Activated T-cell treated with anti-CD3 and anti-CD28 coated beads for 1 hour (primary cell): ENCODE data around the gene PIP5K1C.
"Not testable (repeated sequence)": the region's sequence is repeated elsewhere in the genome, so short reads cannot be mapped to it uniquely, and the experiment has no call there.

Source experiments
- DNase-seq: peaks from one replicate; pipeline ENCODE4 v3.0.0-alpha.2; 2020; ENCODE audit warnings: low read depth

The PIP5K1C gene

DNA sequence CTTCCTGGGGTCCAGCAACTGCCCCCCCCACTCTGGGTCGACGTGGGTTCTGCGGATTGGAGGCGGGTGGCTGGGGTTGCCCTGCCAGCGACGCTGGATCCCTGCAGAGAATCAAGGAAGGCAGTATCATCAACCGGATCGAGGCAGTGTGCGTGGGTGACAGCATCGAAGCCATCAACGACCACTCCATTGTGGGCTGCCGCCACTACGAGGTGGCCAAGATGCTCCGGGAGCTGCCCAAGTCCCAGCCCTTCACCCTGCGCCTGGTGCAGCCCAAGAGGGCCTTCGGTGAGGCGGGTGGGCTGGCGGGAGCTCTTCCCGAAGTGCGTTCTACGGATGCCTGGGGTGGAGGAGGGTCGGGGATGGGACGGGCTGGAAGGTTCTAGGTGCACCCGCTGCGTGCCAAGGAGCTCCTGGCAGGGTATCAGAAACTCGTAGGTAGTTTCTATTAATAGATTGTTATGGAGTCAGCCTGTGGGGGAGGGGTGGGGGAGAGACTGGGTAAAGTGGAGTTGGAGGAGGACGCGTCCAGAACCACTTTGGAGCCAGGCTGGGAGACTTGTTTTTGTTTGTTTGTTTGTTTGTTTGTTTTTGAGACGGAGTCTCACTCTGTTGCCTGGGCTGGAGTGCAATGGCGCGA, 113.4 kb downstream of the PIP5K1C start:
- no peak for DNase-seq

GRCh38 chr19:3586127-3586626, 114.1 kb downstream of the PIP5K1C start:
- DNase-seq: peak; percentile 46

DNA sequence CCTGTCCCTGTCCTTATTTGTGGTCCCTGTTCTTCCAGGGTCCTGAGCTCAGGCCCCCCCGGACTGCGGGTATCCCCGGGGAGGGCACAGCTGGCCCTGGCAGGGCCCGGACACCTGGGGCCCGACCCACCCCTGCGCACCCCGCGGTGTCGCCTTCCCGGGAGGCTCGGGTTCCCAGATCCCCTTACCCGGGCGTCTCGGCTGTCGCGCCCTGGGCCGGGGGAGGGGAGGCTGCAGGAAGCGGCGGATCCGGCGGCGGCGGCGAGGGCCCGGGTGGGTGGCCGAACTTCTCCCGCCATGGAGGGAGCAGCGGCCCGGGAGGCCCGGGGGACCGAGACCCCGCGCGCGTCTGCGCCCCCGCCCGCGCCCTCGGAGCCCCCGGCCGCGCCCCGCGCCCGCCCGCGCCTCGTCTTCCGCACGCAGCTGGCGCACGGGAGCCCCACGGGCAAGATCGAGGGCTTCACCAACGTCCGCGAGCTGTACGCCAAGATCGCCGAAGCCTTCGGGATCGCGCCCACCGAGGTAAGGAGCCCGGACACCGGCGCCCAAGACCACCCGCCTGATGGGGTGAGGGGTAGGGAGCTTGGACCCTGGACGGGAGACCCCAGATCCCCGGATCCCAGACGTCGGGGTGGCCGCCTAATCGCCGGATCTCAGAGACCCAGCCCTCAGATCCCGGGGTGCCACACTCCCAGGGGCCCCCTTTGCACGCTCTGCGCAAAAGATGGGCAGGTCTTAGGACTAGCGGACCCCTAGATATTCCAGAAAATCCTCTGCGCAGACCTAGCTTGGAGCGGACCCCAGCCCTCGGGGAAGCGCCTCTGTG, 114.8 kb downstream of the PIP5K1C start, which contains the start of gene GIPC3:
TSS of gene GIPC3 (plus strand) at position 178 of the 826 bp plus-strand sequence. CDS start at position 298, 120 bp downstream.
- DNase-seq: no peak

- DNase-seq: not testable (repeated sequence)
These were observed 116.0 kb downstream of the PIP5K1C start for GRCh38 chr19:3584036-3584802.

- not testable (repeated sequence) for DNase-seq
These were observed 118.5 kb downstream of the PIP5K1C start for GRCh38 chr19:3581792-3582191.
